WTC11 (cell line): ENCODE measurements around the gene GLIPR1. TPM values are rescaled to one million over a fixed set of nuclear protein-coding genes. Genes with fewer than 3 reads are reported as not detected.

Experiments
- ATAC-seq: fragments of 200-7000 bp; cut with Tn5 transposase; 2 replicates; pipeline ENCODE4 v1.10.0; 2021; ENCODE audit warnings: mild to moderate bottlenecking, moderate library complexity
- CTCF ChIA-PET: fragments of 300-600 bp; sonication (Branson Sonifier 250); formaldehyde crosslinking; loops from one replicate; lab custom pipeline; 2021; ENCODE audit warnings: antibody characterized with exemption; lab: Charles Lee
- POLR2A ChIA-PET: fragments of 350-600 bp; sonication (Branson Sonifier 250); formaldehyde crosslinking; loops from one replicate; lab custom pipeline; 2021; ENCODE audit warnings: antibody characterized with exemption; lab: Charles Lee
- DNase-seq: peaks from one replicate; pipeline ENCODE4 v3.0.0; 2021; ENCODE audit warnings: low spot score
- H3K27ac Mint-ChIP-seq: 2 replicates; pipeline ENCODE4 v1.8.0; 2021; ENCODE audit warnings: mixed read lengths
- H3K27me3 Mint-ChIP-seq: 2 replicates; pipeline ENCODE4 v1.8.0; 2021; ENCODE audit warnings: low read depth, mild to moderate bottlenecking, moderate library complexity, mixed read lengths
- H3K36me3 Mint-ChIP-seq: 2 replicates; pipeline ENCODE4 v1.8.0; 2021; ENCODE audit warnings: mixed read lengths
- H3K4me1 Mint-ChIP-seq: 2 replicates; pipeline ENCODE4 v1.8.0; 2022; ENCODE audit warnings: mixed read lengths
- H3K4me3 Mint-ChIP-seq: 2 replicates; pipeline ENCODE4 v1.8.0; 2021; ENCODE audit warnings: mild to moderate bottlenecking, moderate library complexity, mixed read lengths
- H3K9me3 Mint-ChIP-seq: 2 replicates; pipeline ENCODE4 v1.8.0; 2021; ENCODE audit warnings: mixed read lengths
- AFF4 ChIP-seq: sonication (generic); formaldehyde crosslinking; IDR thresholded peaks from 2 replicates; pipeline ENCODE4 v1.8.1; 2023; ENCODE audit warnings: mild to moderate bottlenecking, missing genetic modification reagents, borderline replicate concordance
- ARID4B ChIP-seq: sonication (generic); formaldehyde crosslinking; IDR thresholded peaks from 2 replicates; pipeline ENCODE4 v1.8.0; 2023; ENCODE audit warnings: missing genetic modification reagents, mild to moderate bottlenecking, borderline replicate concordance
- CREM ChIP-seq: sonication (generic); formaldehyde crosslinking; IDR thresholded peaks from 2 replicates; pipeline ENCODE4 v1.8.1; 2022; ENCODE audit warnings: mild to moderate bottlenecking, missing genetic modification reagents, moderate library complexity
- E2F1 ChIP-seq: sonication (generic); formaldehyde crosslinking; IDR thresholded peaks from 2 replicates; pipeline ENCODE4 v1.8.0; 2022; ENCODE audit warnings: mild to moderate bottlenecking, missing genetic modification reagents
- FOXK1 ChIP-seq: sonication (generic); formaldehyde crosslinking; IDR thresholded peaks from 2 replicates; pipeline ENCODE4 v1.8.0; 2022; ENCODE audit warnings: mild to moderate bottlenecking, moderate library complexity, missing genetic modification reagents
- GABPB1 ChIP-seq: sonication (generic); formaldehyde crosslinking; IDR thresholded peaks from 2 replicates; pipeline ENCODE4 v1.8.1; 2023; ENCODE audit warnings: mild to moderate bottlenecking, missing genetic modification reagents
- MAX ChIP-seq: sonication (generic); formaldehyde crosslinking; IDR thresholded peaks from 2 replicates; pipeline ENCODE4 v1.8.0; 2022; ENCODE audit warnings: mild to moderate bottlenecking, missing genetic modification reagents
- MLX ChIP-seq: sonication (generic); formaldehyde crosslinking; IDR thresholded peaks from 2 replicates; pipeline ENCODE4 v1.8.1; 2023; ENCODE audit warnings: mild to moderate bottlenecking, missing genetic modification reagents, moderate library complexity
- NFE2L1 ChIP-seq: sonication (generic); formaldehyde crosslinking; IDR thresholded peaks from 2 replicates; pipeline ENCODE4 v1.8.1; 2023; ENCODE audit warnings: missing genetic modification reagents
- PREB ChIP-seq: sonication (generic); formaldehyde crosslinking; IDR thresholded peaks from 2 replicates; pipeline ENCODE4 v1.8.1; 2022; ENCODE audit warnings: mild to moderate bottlenecking, missing genetic modification reagents, moderate library complexity, borderline replicate concordance
- SP1 ChIP-seq: sonication (generic); formaldehyde crosslinking; conservative IDR thresholded peaks from 2 replicates; pipeline ENCODE4 v1.8.1; 2022; ENCODE audit warnings: missing genetic modification reagents
- TEAD1 ChIP-seq: sonication (generic); formaldehyde crosslinking; IDR thresholded peaks from 2 replicates; pipeline ENCODE4 v1.8.0; 2022; ENCODE audit warnings: mild to moderate bottlenecking, missing genetic modification reagents
- TEAD4 ChIP-seq: sonication (generic); formaldehyde crosslinking; IDR thresholded peaks from 2 replicates; pipeline ENCODE4 v1.8.0; 2022; ENCODE audit warnings: mild to moderate bottlenecking, missing genetic modification reagents
- ZNF232 ChIP-seq: sonication (generic); formaldehyde crosslinking; IDR thresholded peaks from 2 replicates; pipeline ENCODE4 v1.8.0; 2022; ENCODE audit warnings: mild to moderate bottlenecking, missing genetic modification reagents
- ZNF317 ChIP-seq: sonication (generic); formaldehyde crosslinking; IDR thresholded peaks from 2 replicates; pipeline ENCODE4 v1.8.1; 2023; ENCODE audit warnings: low read depth, mild to moderate bottlenecking, moderate library complexity, missing genetic modification reagents, borderline replicate concordance
- ZNF423 ChIP-seq: fragments of 250-450 bp; sonication (Bioruptor Pico); IDR thresholded peaks from 2 replicates; pipeline ENCODE4 v2.1.2; 2022; ENCODE audit warnings: mild to moderate bottlenecking, moderate library complexity
- ZNF671 ChIP-seq: fragments of 250-450 bp; sonication (Bioruptor Pico); IDR thresholded peaks from 2 replicates; pipeline ENCODE4 v1.8.0; 2021; ENCODE audit warnings: mild to moderate bottlenecking
- total RNA-seq: library from RNA; stranded (reverse); gene quantifications from 3 replicates; pipeline ENCODE4 v1.2.3, GENCODE V29; 2021
- TF ChIP-seq, protein P1 (sequence below): sonication (generic); formaldehyde crosslinking; IDR thresholded peaks from 2 replicates; pipeline ENCODE4 v1.8.1; 2023; ENCODE audit warnings: mild to moderate bottlenecking, missing genetic modification reagents, moderate library complexity
- TF ChIP-seq, protein P2 (sequence below): fragments of 250-450 bp; sonication (Bioruptor Pico); IDR thresholded peaks from 2 replicates; pipeline ENCODE4 v1.9.0; 2021; ENCODE audit warnings: mild to moderate bottlenecking
- TF ChIP-seq, protein P3 (sequence below): sonication (generic); formaldehyde crosslinking; IDR thresholded peaks from 2 replicates; pipeline ENCODE4 v1.8.1; 2023; ENCODE audit warnings: mild to moderate bottlenecking, missing genetic modification reagents

GLIPR1 gene
- total RNA-seq, 1 experiment from 2014 or later, result 0.28 TPM

DNA sequence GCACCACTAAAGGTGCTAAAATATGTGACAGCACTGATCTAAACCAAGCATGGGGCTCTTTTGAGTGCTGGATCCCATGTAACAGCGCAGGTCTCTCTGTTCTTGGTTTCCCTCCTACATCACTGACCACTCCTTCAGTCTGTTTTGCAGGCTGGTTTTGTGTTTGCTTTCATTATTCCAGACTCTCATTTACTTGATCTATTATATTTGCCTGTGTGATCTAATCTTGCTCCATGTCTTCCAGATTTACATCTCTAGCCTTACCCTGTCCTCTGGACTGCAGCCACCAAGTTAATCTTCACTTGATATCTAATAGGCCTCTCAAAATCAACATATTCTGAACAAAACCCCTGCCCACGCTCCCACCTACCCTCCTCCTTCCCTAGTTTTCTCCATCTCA is 8.6 kb downstream of the GLIPR1 start:
- H3K27me3 Mint-ChIP-seq, result no peaks in the 10 kb centered on the region
- H3K4me1 Mint-ChIP-seq, result peaks cover 26% of the 10 kb centered on the region
- ChIA-PET POLR2A (no interaction called here), CTCF (interaction anchor here (0.5 to 1.0 kb wide), 4 partner anchors 51 to 177 kb away, joined by 3 to 9 read pairs (median 4); partner anchors contain the start of genes GLIPR1L1 and GLIPR1L2)
- no peaks in the 10 kb centered on the region for H3K36me3 Mint-ChIP-seq
- no peak for DNase-seq
- H3K27ac Mint-ChIP-seq, result peak overlapping the region; percentile 71; the same call in 1 of the 2 replicates
- TF ChIP-seq E2F1 (CRISPR knock-in tag) (no peak), PREB (CRISPR knock-in tag) (no peak), MAX (CRISPR knock-in tag) (no peak), FOXK1 (CRISPR knock-in tag) (no peak), NFE2L1 (no peak), CREM (CRISPR knock-in tag) (no peak), TEAD4 (CRISPR knock-in tag) (no peak), ZNF423 (CRISPR knock-in tag) (no peak), SP1 (CRISPR knock-in tag) (no peak), TEAD1 (CRISPR knock-in tag) (no peak), AFF4 (CRISPR knock-in tag) (no peak), ZNF671 (no peak), GABPB1 (CRISPR knock-in tag) (no peak)
- TF ChIP-seq, protein P1, sequence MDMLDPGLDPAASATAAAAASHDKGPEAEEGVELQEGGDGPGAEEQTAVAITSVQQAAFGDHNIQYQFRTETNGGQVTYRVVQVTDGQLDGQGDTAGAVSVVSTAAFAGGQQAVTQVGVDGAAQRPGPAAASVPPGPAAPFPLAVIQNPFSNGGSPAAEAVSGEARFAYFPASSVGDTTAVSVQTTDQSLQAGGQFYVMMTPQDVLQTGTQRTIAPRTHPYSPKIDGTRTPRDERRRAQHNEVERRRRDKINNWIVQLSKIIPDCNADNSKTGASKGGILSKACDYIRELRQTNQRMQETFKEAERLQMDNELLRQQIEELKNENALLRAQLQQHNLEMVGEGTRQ (CRISPR knock-in tag), result no peak
- TF ChIP-seq, protein P2, sequence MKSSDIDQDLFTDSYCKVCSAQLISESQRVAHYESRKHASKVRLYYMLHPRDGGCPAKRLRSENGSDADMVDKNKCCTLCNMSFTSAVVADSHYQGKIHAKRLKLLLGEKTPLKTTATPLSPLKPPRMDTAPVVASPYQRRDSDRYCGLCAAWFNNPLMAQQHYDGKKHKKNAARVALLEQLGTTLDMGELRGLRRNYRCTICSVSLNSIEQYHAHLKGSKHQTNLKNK (CRISPR knock-in tag), result no peak
- ATAC-seq, result no peak
- no peak overlapping the region for H3K4me3 Mint-ChIP-seq
- H3K9me3 Mint-ChIP-seq, result no peaks in the 10 kb centered on the region

GRCh38 chr12:75489613-75490210 is 9.2 kb downstream of the GLIPR1 start:
- ATAC-seq, result no peak
- CTCF ChIA-PET, result no interaction called here
- no peaks in the 10 kb centered on the region for H3K9me3 Mint-ChIP-seq
- no peaks in the 10 kb centered on the region for H3K27me3 Mint-ChIP-seq
- no peaks in the 10 kb centered on the region for H3K36me3 Mint-ChIP-seq
- DNase-seq, result no peak
- POLR2A ChIA-PET, result interaction anchor here (0.6 kb wide), 1 partner anchor 564 kb away, joined by 3 read pairs; no protein-coding TSS in a partner anchor
- H3K4me3 Mint-ChIP-seq, result no peak overlapping the region
- peak overlapping the region; percentile 71; the same call in 1 of the 2 replicates for H3K27ac Mint-ChIP-seq
- H3K4me1 Mint-ChIP-seq, result peaks cover 21% of the 10 kb centered on the region
- TF ChIP-seq ZNF232 (CRISPR knock-in tag) (no peak), ZNF317 (CRISPR knock-in tag) (no peak), MLX (CRISPR knock-in tag) (no peak), ZNF423 (CRISPR knock-in tag) (no peak), ARID4B (CRISPR knock-in tag) (no peak)
- TF ChIP-seq, protein P3, sequence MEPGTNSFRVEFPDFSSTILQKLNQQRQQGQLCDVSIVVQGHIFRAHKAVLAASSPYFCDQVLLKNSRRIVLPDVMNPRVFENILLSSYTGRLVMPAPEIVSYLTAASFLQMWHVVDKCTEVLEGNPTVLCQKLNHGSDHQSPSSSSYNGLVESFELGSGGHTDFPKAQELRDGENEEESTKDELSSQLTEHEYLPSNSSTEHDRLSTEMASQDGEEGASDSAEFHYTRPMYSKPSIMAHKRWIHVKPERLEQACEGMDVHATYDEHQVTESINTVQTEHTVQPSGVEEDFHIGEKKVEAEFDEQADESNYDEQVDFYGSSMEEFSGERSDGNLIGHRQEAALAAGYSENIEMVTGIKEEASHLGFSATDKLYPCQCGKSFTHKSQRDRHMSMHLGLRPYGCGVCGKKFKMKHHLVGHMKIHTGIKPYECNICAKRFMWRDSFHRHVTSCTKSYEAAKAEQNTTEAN (CRISPR knock-in tag), result no peak
